GM12891 (cell line): ENCODE data around the gene SLC35F4.

Source experiments
- PAX5 ChIP-seq: IDR thresholded peaks from 2 replicates; pipeline ENCODE4 v1.6.1; 2011; ENCODE audit warnings: low read length, moderate library complexity, mild to moderate bottlenecking; ENCODE audit not compliant: insufficient read depth, severe bottlenecking
- POLR2A ChIP-seq: IDR thresholded peaks from 2 replicates; pipeline ENCODE4 v1.6.1; 2011; ENCODE audit warnings: low read depth, low read length, control low read depth
- POLR2AphosphoS5 ChIP-seq: IDR thresholded peaks from 2 replicates; pipeline ENCODE4 v1.6.1; 2011; ENCODE audit warnings: low read depth, low read length, control low read depth
- POU2F2 ChIP-seq: IDR thresholded peaks from 2 replicates; pipeline ENCODE4 v1.6.1; 2011; ENCODE audit warnings: low read depth, mild to moderate bottlenecking, control low read depth, low read length, moderate library complexity
- SPI1 ChIP-seq: IDR thresholded peaks from 2 replicates; pipeline ENCODE4 v1.6.1; 2011; ENCODE audit warnings: low read depth, low read length, control low read depth
- TAF1 ChIP-seq: IDR thresholded peaks from 2 replicates; pipeline ENCODE4 v1.6.1; 2011; ENCODE audit warnings: low read depth, low read length, control low read depth

DNA sequence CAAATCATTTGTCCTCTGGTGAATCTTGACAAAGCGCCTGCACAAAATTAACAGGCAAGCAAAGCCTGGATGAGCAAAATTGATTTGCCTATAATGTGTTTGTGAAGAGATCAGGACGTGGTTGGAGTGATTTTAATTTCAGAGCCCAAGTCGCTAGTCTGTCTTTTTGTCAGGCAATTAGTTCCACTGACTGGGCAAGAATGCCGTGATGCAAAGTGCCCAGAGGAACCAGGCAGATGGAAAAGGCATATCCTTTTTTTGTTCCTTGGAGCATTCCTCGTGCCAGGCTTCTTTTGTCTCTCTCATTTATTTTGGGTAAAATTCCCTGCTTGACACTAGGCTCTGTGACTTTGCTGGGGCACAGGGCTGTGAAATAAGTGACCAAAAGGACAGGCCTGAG, 306.3 kb downstream of the SLC35F4 start:
- TF ChIP-seq POU2F2 (no peak), POLR2A (no peak), POLR2AphosphoS5 (no peak), PAX5 (no peak), TAF1 (no peak), SPI1 (no peak)
